ENCODE measurements around the gene DNASE1L3.

DNASE1L3 gene, protein sequence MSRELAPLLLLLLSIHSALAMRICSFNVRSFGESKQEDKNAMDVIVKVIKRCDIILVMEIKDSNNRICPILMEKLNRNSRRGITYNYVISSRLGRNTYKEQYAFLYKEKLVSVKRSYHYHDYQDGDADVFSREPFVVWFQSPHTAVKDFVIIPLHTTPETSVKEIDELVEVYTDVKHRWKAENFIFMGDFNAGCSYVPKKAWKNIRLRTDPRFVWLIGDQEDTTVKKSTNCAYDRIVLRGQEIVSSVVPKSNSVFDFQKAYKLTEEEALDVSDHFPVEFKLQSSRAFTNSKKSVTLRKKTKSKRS

DNA sequence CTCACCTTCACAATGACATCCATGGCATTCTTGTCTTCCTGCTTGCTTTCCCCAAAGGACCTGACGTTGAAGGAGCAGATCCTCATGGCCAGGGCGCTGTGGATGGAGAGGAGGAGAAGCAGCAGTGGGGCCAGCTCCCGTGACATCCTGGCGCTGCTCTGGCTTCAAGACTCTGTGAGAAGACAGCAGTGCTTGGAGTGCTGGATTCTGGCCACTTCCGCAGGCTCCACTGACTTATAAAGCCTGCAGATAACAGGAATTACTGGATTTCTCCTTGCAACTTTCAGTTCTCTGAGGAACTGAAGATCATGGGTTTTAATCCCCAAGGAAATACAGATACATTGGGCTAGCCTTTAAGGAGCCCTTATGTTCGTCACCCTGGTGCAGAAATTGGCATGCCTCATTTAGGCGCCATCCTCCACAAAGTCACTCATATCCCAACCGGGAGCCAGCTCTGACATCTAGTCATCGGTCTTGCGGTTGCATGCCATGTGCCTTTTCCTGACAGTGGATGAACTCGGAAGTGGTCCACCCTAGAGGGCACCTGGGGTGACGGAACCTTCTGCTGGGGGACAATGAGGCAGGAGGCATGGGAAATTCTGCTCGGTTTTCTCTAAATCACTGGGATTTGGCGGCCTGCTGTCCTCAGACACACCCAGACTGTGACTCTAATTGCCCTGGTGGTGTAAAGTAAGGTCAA lies at the start of gene DNASE1L3:
Gene DNASE1L3 (minus strand): TSS at position 212 of the 700 bp plus-strand sequence. CDS start 66 bp downstream, at position 146.
- FAIRE-seq (no peak), DNase-seq (ENCODE audit: insufficient read length, low spot score) (no peak)
- TF ChIP-seq, protein P1, sequence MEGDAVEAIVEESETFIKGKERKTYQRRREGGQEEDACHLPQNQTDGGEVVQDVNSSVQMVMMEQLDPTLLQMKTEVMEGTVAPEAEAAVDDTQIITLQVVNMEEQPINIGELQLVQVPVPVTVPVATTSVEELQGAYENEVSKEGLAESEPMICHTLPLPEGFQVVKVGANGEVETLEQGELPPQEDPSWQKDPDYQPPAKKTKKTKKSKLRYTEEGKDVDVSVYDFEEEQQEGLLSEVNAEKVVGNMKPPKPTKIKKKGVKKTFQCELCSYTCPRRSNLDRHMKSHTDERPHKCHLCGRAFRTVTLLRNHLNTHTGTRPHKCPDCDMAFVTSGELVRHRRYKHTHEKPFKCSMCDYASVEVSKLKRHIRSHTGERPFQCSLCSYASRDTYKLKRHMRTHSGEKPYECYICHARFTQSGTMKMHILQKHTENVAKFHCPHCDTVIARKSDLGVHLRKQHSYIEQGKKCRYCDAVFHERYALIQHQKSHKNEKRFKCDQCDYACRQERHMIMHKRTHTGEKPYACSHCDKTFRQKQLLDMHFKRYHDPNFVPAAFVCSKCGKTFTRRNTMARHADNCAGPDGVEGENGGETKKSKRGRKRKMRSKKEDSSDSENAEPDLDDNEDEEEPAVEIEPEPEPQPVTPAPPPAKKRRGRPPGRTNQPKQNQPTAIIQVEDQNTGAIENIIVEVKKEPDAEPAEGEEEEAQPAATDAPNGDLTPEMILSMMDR (IDR thresholded peaks at IDR 0.05; ENCODE audit: insufficient read depth, missing control alignments): no peak

DNA sequence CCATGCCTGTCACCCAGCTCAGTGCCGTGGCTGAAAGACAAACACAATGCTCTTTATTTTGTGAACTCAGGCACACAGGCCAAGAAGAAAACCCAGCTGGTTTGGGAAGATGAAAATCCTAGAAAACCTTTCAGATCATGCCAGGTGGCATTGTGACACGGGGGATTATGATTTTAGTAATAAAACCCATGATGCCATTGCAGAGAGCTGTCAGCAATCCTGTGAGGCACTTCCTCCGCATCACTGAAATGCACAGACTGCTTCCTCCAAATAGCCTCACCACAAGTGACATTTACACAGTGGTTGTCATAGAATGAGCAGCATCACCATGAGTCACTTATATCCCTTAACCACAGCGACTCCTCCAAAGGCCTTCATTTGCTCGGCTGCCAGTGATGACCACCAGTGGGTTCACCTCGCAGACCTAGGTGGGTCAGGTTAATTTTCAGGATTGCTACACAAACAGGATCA lies 49.5 kb upstream of the DNASE1L3 start:
- TF ChIP-seq, protein P1 (IDR thresholded peaks at IDR 0.05; ENCODE audit: insufficient read depth, missing control alignments): no peak
- FAIRE-seq (no peak), DNase-seq (ENCODE audit: insufficient read length, low spot score) (no peak)

DNA sequence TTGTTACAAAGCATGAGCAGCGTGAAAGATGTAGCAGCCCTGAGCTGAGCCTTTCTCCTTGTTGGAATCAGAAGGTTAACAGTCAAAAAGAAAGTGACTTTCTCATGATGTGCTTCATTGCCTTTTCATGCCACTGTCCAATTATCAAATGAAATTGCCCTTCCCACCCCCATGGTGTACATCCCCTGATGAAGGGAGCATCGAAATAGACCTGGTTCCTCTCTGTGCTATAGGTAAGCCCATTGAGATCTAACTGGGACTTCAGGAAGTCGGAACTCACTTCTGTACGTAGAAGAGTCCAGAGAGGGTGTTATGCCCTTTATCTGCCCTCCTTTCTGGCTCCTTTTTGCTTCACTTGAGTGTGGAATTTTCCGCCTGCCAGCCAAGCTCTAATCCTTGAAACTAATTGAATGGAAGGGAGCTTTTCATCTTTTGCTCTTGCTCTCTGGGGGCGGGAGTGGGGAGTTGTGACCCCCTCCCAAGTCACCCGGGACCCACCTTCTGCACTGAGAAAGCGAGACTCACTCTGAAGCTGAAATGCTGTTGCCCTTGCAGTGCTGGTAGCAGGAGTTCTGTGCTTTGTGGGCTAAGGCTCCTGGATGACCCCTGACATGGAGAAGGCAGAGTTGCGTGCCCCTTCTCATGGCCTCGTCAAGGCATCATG lies 47.8 kb upstream of the DNASE1L3 start:
- no peak for DNase-seq (ENCODE audit: insufficient read length, low spot score)
- TF ChIP-seq, protein P1 (IDR thresholded peaks at IDR 0.05; ENCODE audit: insufficient read depth, missing control alignments): no peak
- FAIRE-seq: no peak

DNA sequence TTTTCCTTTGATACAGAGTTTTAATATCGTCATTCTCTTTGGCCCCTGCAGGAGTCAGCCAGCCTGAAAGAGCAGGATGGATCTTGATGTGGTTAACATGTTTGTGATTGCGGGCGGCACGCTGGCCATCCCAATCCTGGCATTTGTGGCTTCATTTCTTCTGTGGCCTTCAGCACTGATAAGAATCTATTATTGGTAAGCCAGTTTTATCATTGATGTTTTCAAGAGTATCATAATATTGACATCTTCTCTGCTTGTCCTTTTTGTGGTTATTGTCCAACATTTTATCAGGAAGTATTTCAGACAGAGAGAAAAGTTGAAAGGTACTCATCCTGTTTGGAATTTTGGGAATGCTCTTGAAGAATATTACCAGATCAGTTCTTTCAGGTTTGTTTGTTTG lies 45.7 kb upstream of the DNASE1L3 start:
- DNase-seq (ENCODE audit: insufficient read length, low spot score) (no peak), FAIRE-seq (no peak)
- TF ChIP-seq, protein P1 (IDR thresholded peaks at IDR 0.05; ENCODE audit: insufficient read depth, missing control alignments): no peak

DNA sequence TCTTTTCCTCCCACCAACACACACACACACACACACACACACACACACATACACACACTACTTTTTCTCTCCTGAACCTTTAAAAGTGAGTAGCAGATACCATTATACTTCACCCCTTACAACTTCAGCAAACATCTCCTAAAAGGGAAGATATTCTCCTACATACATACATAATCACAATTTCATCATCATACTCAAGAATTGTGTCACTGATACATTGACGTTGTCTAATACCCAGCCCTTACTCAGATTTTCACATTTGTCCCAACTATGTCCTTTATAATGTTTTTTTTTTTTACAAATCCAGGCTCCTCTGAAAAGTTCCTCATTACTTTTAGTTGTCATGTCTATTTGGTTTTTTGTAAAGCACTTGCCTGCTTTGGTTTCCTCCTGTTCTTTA lies 45.3 kb upstream of the DNASE1L3 start:
- DNase-seq (ENCODE audit: insufficient read length, low spot score) (no peak), FAIRE-seq (no peak)
- TF ChIP-seq, protein P1 (IDR thresholded peaks at IDR 0.05; ENCODE audit: insufficient read depth, missing control alignments): no peak

DNA sequence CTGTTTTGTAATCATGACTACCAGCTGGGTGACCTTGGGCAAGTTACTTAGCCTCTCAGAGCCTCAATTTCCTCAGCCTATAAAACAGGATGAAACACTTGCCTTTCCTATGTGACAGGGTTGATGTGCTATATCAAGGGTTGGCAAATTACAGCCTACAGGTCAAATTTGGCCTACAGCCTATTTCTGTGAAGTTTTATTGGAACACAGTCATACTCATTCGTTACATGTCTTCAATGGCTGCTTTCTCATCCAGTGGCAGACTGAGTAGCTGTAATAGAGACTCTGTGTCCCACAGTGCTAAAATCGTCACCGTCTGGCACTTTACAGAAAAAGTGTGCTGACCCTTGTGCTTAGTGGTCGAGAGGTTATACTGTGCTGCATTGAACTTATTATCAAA lies 43.4 kb upstream of the DNASE1L3 start:
- DNase-seq (ENCODE audit: insufficient read length, low spot score) (no peak), FAIRE-seq (no peak)
- TF ChIP-seq, protein P1 (IDR thresholded peaks at IDR 0.05; ENCODE audit: insufficient read depth, missing control alignments): no peak

Data from D721Med (cell line).